T-helper 1 cell treated with Interleukin-12 subunit alpha and Interleukin-12 subunit beta and Interleukin-4 antibody, amounts not matched to agents 30 ng/mL and 1 ng/mL, for 36 hours (primary cell): ENCODE measurements around the gene TTC27. TPM values are rescaled to one million over a fixed set of nuclear protein-coding genes. Genes with fewer than 3 reads are reported as not detected.
"Not testable (repeated sequence)": the region's sequence is repeated elsewhere in the genome, so short reads cannot be mapped to it uniquely, and the experiment has no call there.

Source experiments
- intact Hi-C: fragments of 100-400 bp; cut with micrococcal nuclease; formaldehyde crosslinking; loops from one replicate; pipeline ENCODE4 v1.15.1; 2024
- total RNA-seq: library from RNA; stranded (reverse); gene quantifications from 2 replicates; pipeline ENCODE4 v1.2.3, GENCODE V29; 2022

TTC27 gene
- total RNA-seq, 1 donor from 2014 or later = 28.7 TPM

DNA sequence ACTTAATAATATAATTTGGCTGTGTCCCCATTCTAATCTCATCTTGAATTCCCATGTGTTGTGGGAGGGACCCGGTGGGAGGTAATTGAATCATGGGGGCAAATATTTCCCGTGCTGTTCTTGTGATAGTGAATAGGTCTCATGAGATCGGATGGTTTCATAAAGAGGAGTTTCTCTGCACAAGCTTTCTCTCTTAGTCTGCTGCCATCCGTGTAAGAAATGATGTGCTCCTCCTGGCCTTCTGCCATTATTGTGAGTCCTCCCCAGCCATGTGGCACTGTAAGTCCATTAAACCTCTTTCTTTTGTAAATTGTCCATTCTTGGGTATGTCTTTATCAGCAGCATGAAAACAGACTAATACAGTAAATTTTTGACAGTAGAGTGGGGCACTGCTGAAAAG is 216.4 kb downstream of the TTC27 start:
- intact Hi-C loops = no loop called here

DNA sequence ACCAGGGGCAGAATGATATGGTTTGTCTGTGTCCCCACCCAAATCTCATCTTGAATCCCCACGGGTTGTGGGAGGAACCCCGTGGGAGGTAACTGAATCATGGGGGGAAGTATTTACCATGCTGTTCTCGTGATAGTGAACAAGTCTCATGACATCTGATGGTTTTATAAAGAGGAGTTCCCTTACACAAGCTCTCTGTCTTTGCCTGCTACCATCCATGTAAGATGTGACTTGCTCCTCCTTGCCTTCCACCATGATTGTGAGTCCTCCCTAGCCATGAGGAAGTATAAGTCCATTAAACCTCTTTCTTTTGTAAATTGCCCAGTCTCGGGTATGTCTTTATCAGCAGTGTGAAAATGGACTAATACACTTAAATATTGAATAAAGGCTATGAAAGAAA is 218.4 kb downstream of the TTC27 start:
- intact Hi-C loops = not testable (repeated sequence)

DNA sequence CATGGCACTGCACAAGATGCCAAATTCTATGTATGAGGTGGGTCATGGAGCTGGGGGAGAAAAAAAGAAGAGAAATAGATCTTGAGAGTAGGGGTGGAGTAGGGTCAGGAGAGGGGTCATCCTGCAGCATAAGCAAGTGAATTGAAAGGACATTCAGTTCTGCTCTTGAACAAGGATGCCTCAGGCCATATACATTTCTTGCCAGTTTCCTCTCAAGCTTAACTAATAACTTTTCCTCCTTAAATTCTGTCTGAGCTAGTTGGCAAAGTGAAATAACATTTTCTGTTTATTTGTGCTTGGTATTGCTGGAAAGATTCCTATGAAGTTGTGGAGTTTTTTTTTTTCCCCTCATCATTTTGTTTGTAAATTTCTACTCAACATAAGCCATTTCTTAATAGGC is 219.9 kb downstream of the TTC27 start:
- intact Hi-C loops = no loop called here

DNA sequence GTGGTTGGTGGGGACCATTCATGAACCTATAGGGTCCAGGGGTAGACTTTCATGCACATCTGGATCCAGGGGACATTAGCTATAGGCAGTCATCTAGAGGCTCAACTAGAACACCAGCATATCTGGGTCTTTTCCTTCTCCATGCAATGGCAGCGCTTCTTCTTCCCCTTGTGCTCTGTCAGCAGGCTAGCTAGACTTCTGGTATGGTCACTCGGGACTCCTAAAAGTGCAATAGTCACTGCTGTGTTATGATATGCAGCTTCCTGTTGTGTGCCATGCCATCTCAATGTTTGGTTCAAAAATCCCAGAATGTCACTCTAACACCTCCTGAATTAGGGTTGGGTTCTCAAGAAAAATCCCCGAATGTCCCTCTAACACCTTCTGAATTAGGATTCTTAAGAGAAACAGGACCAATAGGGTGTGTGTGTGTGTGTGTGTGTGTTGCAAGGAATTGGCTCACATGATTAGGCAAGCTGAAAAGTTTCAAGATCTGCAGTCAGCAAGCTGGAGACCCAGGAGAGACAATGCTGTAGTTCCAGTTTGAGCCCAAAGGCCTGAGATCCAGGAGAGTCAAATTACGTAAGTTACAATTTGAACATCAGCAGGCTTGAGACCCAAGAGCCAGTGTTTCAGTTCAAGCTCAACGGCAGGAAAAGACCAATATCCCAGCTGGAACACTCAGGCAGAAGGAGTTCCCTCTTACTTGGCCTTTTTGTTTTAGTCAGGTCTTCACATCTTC is 221.8 kb downstream of the TTC27 start:
- intact Hi-C loops = no loop called here

DNA sequence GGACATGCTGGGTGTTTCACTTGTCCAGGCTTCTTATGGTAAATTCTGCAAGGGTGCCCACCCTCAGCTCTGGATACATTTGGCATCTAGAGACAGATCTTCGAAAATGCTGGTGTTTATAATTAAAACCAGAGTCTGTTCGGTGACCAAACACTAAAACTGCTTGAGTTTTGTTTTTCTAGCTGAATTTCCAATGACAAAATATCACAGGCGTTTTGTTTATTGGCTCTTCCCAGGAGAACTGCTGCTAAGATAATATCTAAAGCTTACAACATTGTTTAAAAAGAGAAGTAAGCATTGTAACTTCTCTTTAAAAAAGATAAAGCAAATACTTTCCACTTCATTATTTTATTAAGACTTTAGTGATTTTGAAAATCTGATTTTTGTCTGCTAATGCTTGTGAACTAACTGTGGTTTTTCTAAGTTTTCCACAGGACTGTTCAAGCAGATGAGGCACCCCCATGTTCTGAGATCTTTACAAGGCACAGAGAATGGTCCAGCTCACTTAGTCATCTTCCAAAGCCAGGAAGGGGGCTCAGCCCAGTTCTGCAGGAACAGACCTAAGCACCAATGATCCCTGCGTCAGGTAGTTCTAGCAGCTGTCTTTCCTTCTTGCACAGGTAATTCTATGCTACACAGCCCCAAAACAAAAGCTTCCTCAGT is 224.1 kb downstream of the TTC27 start:
- intact Hi-C loops = no loop called here

DNA sequence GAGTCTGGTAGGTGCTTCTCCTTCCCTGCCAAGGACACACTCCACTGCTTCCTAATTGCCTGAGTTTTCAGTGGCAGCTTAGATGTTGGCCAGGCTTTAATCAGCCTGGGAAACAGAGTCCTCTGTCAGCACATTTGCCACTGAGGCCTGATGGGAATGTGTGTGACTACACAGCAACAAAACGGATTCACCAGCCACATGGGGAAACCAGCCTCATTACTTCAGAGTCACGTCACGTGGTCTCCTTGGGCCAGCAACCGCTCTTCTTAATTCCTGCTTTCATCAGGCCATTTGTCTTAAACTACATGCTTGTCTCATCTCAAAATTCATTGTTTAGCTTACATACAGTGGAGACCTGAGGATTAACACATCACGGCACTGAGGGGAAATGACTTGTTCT is 225.0 kb downstream of the TTC27 start:
- intact Hi-C loops = no loop called here

DNA sequence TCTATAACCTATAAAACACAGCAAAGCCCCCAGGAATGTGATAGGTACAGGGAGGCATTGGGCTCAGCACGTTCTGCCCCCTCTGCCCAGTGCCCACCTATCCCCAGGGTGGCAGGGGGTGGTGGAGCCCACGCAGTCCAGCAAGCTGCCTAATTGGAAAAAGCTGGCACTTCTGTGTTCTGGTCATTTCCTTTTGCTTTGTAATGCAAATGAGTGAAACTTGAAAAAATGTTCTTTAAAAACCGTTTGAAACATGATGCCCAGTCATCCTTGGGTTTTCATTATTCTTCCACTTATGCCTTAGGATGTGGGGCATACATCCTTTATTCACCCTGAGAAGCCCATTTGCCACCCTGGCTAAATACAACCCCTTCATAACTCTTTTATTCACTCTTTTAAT is 229.0 kb downstream of the TTC27 start:
- intact Hi-C loops = no loop called here

DNA sequence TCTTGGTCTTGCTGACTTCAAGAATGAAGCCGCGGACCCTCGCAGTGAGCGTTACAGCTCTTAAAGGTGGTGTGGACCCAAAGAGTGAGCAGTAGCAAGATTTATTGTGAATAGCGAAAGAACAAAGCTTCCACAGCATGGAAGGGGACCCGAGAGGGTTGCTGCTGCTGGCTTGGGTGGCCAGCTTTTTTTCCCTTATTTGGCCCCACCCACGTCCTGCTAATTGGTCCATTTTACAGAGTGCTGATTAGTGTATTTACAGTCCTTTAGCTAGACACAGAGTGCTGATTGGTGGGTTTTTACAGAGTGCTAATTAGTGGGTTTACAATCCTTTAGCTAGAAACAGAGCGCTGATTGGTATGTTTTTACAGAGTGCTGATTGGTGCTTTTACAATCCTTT is 230.9 kb downstream of the TTC27 start:
- intact Hi-C loops = no loop called here

DNA sequence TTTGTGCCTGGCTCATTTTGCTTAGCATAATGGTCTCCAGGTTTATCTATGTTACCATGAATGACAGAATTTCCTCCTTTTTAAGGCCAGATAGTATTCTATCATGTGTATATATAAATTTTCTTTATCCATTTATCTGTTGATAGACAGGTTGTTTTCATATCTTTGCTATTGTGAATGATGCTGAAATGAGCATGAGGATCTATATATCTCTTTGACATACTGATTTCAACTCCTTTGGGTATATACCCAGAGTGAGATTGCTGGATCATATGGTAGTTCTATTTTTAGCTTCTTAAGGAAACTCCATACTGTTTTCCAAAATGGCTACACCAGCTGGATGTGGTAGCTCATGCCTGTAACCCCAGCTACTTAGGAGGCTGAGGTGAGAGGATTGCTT is 232.5 kb downstream of the TTC27 start:
- intact Hi-C loops = no loop called here

DNA sequence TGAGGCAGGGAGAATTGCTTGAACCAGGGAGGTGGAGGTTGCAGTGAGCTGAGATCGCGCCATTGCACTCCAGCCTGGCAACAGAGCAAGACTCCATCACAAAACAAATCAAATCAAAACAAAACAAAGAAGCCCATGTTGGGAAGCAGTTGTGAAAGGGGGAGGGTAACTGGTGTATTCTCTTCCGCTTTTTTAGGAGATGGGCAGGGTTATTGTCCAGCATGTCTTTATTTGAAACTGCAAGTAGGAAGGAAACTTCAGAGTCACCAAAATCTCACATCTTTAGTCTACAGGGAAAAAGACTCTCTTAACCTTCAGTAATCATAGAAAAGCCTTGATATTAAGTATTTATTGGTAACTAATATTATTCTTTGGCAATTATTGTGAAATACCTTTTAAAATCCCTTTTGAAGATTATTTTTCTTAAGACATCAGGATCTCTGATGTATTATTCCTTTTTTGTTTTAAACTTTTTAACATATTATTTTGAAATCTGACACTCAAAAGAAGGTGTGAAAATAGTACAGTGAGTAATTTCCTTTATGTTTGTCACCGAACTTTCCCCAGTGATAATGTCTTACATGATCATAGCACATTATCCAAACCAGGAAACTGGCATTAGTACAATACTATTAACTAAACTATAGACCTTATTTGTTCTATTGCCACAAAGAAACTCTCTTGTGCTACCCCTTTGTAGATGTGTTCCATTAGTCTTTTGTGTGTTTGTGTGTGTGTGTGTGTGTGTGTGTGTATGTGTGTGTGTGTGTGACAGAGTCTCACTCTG is 234.6 kb downstream of the TTC27 start:
- intact Hi-C loops = no loop called here

DNA sequence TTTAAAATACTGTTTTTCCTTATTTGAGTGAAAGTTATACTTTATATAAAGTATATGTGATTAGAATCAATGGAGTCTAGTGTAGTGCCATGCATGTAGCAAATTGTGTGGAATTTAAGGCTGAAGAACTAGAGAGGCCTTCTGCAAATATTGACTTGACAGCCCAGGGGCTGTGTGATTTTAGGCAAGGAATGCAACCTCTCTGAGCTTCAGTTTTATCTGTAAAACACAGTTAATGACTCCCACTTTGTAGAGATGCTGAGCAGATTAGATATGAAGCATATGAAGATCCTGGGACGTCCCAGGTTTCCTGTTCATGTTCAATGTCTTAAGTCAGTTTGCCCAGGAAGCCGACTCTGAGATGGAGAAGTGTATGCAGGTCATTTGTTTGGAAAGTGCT is 235.5 kb downstream of the TTC27 start:
- intact Hi-C loops = no loop called here

DNA sequence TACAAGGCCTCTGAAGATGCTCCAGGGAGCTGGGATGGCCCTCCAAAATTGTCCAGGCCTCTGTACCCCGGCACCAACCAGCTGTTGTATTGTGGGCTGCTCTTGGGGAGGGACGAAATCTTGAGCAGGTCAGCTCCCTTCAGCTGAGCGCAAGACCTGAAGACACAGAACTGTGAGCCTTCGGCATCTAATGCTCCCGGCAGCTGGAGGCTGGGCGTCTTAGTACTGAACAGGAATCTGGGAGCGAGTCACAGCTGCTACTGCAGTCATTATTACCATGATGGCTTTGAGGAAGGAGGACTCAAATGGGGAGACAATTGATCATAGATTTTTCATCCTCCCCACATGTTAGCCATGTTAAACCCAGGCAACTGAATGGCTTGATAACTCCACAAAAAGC is 236.0 kb downstream of the TTC27 start:
- intact Hi-C loops = no loop called here

DNA sequence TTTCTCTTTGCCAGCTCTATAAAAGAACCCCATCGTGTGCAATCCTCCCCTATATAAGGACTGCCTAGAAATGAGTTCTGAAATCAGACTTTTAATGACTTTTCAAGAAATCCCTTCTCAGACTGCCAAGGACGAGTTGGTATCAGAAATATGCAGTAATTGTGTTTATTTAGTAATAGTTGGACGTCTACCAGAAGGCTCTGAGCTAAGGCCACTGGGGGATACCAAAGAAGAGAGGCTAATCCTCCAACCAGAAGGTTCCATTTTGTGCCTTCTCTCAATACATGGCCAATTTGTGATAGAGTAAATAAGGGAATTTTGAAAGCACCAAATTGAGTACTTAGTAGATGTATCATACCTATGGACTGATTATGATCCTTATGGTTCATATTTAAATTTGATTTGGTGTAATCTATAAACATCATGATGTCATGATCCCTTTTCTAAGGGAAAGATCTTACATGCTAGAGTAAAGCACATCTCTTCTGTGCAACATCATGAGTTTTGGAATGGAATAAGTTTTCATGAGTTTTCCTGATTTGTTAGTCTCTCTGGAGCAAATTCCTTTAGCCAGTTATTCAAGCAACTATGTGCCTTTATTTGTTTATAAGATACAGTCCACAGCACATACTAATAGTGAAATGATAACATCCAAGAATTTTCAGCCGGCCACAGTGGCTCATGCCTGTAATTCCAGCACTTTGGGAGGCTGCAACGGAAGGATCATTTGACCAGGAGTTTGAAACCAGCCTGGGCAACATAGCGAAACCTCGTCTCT is 236.7 kb downstream of the TTC27 start:
- intact Hi-C loops = no loop called here

DNA sequence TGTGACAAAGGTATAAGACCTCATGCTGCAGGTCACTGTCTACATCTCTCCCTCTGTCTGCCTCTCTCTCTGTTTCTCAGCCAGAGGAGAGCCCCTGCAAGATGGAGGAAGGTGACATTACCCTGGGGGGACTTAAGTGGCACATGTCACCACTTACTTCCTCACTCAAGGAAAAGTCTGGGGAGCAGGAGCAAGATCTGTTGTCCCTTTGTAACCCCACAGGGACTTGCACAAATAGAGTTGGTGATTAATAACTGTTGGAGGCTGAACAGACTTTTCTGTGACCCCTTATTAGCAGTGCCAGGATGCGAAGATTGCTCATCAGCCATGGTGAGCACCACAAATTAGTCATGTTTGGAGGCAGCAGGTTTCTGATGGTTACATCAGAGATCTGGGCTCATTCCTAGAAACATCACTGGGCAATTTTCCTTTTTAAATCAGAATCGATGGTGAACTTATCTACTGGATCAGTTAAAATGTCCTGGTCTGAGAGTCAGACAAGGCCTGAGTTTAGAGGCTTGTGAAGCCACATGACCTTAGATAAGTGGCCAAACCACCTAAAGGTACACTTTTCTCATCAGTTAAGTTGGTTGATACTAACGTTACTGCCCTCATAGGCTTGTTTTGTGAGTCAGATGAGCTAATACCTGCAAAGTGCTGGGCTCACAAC is 237.7 kb downstream of the TTC27 start:
- intact Hi-C loops = no loop called here

DNA sequence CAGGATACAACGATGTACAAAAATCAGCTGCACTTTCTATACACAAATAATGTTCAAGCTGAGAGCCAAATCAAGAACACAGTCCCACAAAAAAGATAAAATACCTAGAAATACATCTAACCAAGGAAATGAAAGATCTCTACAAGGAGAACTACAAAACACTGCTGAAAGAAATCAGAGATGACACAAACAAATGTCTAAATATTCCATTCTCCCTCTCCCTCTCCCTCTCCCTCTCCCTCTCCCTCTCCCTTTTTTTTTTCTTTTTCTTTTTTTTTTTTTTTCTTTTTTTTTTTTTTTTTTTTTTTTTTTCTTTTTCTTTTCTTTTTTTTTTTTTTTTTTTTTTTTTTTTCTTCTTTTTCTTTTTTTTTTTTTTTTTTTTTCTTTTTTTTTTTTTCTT is 238.6 kb downstream of the TTC27 start:
- intact Hi-C loops = not testable (repeated sequence)
